ENCODE data around the gene CCDC74B.
"Not testable (repeated sequence)": the region's sequence is repeated elsewhere in the genome, so short reads cannot be mapped to it uniquely, and the experiment has no call there.

CCDC74B gene

DNA sequence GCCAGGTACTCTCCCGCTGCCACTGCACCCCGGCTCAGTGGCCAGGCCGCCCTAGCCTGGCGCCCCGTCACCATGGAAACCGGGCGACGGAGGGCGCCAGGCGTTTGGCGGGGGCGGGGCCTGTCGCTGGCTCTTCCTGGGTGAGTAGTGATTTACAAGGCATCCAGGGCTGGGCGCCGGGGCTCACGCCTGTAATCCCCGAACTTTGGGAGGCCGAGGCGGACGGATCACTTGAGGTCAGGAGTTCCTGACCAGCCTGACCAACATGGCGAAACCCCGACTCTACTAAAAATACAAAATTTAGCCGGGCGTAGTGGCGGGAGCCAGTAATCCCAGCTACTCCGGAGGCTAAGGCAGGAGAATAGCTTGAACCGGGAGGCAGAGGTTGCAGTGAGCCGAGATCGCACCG is at the start of gene CCDC74B:
TSS of gene CCDC74B (minus strand) at position 107 of the 409 bp plus-strand sequence. CDS start 116 bp downstream, outside the sequence.
- not testable (repeated sequence) for DNase-seq

DNA sequence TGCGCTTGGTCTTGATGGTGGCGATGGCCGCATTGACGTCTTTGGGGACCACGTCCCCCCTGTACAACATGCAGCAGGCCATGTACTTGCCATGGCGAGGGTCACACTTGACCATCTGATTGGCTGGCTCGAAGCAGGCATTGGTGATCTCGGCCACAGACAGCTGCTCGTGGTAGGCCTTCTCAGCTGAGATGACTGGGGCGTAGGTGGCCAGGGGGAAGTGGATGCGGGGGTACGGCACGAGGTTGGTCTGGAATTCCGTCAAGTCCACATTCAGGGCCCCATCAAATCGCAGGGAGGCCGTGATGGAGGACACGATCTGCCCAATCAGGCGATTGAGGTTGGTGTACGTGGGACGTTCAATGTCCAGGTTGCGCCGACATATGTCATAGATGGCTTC is 48.9 kb upstream of the CCDC74B start:
- not testable (repeated sequence) for DNase-seq

DNA sequence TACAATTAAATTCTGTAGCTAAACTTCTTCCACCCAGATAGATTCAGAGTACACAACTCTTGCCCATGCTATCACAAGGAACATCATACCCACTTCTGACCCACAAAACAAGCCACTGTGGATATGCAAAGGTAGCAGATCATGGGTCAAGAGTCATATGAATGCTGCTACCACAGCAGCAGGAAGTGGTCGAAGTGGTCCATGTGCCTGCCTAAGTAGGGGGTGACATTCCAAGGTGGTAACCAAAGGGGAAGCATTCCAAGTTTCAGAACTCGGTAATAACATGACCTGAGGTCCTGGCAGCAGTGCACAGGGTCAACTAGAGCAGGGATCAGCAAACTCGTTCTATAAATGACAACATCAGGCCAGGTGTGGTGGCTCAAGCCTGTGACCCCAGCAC is 47.5 kb upstream of the CCDC74B start:
- DNase-seq: not testable (repeated sequence)

DNA sequence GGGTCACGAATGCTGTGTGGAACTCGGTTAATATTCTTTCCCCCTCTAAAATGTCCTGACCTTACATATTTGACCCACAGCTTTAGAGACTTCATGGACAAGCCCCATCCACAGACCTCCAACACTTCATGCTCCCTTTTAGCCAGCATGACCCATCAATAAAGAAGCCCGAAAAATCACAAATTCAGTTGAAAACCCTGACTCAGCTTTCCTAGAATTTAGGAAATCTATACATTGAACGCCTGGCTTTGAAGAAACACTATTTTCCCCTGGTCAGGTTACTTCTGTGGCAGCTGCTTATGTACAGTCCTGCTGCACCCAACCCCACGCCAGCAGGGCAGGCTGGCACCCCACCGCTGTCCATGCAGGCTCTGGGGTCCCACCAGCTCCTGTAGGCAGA is 46.4 kb upstream of the CCDC74B start:
- DNase-seq: not testable (repeated sequence)

DNA sequence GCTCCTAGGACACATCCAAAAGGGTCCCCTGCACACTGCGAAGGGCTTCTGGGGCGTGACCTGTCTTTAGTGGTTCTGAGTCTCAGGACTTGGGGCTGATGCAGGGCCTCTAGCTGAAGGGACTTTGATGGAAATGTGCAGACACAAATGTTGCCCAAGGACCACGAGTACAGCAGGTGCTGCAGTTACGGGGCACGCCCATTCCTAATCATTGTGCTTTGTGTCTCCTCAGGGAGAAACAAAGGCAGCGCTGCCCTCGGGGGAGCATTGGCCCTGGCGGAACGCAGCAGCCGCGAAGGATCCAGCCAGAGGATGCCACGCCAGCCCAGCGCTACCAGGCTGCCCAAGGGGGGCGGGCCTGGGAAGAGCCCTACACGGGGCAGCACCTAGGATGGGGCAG is 45.3 kb upstream of the CCDC74B start:
- no peak for DNase-seq

DNA sequence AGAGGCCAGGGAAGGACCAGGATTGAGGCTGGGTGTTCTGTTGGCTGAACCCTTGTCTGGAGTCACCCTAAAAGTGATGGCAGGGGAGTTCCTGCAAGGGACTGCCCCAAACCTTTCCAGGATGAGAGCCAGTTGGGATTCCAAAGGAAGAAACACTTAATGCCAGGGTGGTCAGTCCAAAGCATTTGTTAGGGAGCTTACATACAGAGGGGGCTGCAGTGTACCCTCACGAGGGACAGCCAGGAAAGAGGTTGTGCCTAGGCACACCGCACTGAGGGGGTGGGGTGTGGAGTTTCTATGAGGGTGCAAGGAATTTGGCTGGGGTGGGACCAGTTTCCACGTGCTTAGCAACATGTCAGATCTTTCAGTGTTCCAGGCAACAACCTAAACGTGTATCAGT is 44.0 kb upstream of the CCDC74B start:
- not testable (repeated sequence) for DNase-seq

DNA sequence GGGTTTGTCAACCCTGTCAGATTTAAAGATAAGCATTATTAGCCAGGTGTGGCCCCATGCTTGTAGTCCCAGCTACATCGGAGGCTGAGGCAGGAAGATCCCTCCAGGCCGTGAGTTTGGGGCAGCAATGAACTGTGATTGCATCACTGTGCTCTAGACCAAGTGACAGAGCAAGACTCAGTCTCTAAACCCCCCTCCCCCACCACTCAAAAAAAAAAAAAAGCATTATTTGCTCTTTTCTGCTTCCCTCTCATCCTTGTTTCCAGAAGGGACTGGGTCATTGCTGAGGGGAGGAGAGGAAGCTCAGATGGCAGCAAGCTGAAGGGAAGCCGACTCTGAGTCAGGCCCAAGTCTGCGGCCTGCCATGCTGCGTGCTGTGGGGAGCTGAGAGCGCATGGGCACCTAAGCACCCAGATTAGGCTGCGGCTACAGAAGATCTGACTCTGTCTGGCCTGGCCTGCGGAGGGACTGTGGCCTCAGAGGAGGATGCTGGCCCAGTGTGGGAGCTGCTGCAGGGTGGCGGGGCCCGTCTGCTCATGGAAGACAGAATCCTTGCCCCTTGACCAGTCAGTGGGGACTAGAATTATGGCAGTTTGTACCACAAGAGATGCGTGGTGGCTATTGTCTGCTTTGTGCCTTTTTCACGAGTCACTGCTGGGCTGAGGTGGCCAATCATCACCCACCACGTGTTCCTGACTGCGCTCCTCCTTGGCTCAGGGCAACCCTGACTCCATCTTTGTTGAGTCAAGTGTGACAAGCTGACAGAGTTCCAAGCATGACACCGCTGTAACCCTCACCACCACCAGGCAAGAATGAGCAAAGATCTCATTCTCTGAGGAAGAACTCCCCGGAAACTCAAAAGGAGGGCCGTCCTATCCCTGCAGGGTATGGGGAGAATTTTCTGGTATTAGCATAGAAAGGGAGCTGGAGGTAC is 43.2 kb upstream of the CCDC74B start:
- DNase-seq: not testable (repeated sequence)

DNA sequence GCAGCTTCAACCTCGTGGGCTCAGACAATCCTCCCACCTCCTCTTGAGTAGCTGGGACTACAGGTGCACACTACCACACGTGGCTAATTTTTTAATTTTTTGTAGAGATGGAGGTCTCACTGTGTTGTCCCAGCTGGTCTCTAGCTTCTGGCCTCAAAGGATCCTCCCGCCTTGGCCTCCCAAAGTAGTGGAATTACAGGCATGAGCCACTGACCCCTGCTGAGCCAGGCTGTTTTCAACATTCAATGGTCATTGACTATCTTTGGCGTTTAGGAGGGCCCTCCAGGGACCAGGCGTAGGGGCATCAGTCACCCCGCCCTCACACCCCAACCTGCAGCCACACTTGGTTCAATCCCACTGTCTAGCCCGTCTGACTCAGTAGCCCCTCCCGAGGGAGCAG is 42.4 kb upstream of the CCDC74B start:
- no peak for DNase-seq

DNA sequence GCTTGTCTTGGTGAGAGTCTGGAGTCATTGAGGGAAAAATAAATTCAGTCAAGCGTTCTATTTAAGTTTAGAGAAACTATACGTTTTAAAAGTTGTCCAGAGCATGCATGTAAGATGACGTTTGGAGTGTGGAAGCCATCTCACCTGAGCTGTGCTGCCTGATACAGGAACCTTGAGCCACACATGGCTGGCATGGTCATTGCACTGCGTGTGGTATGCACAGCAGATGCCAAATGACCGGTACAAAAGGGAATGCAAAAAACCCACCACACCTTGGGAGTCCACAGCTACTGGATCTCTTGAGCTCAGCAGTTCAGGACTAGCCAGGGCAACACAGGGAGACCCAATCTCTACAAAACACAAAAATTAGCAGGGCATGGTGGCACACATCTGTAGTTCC is 41.5 kb upstream of the CCDC74B start:
- DNase-seq: no peak

DNA sequence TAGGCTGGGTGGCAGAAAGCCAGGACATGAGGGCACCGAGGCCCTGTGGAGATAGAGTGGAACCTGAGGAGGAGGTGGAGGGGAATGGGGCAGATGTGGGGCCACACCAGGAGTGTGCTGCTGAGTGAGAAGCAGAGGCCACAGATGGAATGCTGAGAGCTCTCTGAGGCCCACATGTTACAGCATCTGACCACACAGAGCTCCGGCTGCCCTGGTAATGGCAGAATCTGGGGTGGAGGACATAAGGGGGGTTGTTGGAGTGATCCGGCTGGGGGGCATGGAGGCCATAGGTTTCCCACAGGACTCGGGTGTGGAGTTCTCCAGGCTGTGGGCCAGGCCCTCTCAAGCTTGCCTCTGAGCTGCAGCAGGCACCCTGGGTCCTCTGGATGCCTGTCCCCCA is 41.0 kb upstream of the CCDC74B start:
- DNase-seq: no peak

DNA sequence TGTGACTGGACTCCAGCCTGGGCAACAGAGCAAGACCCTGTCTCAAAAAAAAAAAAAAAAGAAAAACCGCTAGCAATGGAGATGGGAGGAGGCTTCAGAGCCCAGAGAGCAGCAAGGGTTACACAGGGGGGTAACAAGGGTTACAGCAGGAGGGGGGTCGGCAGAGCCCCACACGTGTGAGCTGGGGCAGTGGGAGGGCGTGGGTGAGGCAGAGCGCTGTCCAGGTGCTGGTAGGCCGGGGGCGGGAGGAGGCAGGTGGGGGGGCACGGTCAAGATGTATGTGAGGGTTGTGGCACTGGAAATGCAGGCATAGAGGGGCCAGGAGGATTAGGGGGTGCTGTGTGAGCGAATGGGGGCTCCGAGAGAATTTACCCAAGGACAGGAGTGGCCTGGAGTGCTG is 40.5 kb upstream of the CCDC74B start:
- DNase-seq: no peak

DNA sequence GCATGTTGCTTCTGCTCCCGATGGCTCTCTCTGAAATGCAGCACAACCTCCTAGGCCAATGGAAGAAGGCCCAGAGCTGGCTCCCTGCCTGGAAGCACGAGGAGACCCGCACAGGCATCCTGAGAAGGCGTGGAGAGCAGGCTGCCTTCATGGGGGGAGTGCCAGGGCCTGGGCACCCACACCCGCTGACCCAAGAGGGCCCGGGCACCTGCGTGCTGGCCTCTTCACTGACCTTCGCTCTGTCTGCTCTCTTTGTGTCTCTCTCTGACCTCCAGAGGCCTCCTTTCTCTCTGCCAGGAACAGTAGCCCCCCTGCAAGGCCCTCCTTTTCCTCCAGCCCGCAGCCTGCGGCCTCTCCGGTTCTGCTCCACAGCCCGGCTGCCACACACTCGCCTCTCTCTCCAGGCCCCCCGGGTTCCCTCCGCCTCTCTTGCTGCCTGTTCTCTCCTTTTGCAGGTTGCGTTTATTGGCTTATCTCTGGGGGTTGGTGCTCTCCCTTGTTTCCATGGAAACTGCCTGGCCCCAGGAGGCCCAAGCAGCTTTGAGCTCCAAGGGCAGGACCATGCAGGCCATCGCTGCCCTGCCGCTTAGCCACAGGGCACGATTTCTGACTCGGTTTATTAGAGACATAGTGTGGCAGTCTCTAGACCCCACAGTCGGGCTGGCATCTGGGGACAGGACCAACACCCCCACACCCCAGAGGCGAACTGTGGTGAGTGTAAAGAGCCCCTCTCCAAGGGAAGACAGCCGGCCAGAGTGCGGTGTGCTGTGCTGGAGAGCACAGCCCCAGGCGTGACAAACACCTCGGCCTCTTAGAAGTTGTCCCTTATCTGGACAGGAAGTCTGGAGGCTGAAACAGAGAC is 38.8 kb upstream of the CCDC74B start:
- DNase-seq: peak; percentile 47

DNA sequence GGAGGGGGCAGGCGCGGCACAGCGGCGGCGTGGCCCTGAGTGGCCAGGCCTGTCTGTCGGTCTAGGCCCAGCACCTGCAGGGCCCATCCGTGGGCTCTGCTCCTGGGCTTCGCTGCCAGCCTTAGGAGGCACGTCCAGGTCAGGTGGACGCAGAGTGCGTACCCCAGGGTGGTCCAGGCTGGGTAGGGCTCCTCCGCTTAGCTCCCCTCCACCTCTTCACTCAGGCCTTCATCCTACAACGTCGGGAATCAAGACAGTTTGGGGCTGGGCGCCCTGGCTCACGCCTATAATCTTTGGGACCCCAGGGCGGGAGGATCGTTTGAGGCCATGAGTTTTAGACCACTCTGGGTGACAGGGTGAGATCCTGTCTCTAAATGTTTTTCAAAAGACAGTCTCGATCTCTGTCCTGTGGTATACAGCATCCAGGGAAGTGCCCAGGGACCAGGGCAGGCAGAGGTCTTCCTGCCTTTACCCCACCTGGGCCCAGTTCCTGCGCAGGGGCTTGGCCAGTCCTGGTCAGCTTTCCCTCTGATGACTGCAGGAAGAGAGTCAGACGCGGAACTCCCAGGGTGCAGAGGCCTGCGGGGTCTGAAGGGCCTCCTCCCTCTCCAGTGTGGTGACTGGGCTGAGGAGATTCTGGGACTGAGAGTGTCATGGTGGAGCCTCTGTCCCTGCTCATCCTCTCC is 38.1 kb upstream of the CCDC74B start:
- not testable (repeated sequence) for DNase-seq

DNA sequence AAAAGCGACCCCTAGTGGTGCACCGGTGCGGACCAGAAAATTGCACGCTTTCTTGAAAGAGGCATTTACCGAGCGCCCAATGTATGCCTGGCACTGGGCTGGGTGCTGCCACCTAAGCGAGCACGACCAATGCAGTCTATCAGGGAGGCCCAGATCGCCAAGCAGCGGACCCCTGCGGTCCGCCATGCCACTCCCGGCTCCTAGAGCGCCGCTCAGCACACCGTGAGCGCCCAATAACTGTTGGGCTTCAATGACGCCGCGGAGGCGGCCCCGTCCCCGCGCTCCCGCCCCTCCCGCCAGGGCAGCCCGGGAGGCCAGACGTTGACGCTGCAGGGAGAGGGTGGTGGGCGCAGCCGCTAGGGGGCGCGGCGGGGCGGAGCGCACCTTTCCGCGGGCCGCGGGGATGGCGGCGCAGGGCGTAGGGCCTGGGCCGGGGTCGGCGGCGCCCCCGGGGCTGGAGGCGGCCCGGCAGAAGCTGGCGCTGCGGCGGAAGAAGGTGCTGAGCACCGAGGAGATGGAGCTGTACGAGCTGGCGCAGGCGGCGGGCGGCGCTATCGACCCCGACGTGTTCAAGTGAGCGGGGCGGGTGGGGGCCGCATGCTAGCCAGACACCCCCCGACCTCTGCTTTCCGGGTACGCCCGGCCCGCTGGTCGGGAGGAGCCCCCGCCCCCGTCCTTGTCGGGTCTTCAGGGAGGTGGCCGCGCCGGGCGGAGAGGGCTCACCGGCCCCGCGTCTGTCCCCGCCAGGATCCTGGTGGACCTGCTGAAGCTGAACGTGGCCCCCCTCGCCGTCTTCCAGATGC is 37.2 kb upstream of the CCDC74B start, which contains the start of gene MZT2B:
TSS of gene MZT2B (plus strand) at position 383 of the 803 bp plus-strand sequence. CDS start at position 404, 21 bp downstream.
- peak; percentile 92 for DNase-seq

DNA sequence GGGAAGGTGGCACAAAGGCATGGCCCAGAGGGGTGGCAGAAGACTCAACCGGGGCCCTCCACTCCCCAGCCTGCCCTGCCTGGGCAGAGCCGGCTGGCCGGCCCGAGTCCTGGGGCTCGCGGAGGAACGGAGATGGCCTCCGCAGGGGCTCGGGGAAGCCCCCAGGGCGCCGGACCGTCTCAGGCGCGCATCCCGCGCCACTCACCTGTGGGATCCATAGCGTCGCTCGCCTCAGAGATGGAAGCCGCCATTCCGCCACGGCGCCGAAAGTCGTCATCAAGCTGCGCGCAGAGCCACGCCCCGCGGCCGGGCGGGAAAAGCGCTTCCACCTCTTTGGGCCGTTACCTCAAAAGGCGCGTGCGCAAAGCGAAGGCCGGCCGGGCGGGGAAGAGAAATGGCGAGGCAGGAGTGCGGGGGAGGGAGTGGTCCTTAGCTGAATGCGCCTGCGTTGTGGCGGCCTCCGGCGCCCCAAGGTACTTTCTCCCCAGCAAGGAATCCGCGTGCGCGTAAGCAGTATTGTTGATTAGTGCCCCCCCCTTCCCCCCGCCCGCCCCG is 36.5 kb upstream of the CCDC74B start, which contains the start of gene SMPD4:
TSS of gene SMPD4 (minus strand) at position 278 of the 555 bp plus-strand sequence. CDS start 5,010 bp downstream, outside the sequence.
- peak; percentile 99 for DNase-seq

DNA sequence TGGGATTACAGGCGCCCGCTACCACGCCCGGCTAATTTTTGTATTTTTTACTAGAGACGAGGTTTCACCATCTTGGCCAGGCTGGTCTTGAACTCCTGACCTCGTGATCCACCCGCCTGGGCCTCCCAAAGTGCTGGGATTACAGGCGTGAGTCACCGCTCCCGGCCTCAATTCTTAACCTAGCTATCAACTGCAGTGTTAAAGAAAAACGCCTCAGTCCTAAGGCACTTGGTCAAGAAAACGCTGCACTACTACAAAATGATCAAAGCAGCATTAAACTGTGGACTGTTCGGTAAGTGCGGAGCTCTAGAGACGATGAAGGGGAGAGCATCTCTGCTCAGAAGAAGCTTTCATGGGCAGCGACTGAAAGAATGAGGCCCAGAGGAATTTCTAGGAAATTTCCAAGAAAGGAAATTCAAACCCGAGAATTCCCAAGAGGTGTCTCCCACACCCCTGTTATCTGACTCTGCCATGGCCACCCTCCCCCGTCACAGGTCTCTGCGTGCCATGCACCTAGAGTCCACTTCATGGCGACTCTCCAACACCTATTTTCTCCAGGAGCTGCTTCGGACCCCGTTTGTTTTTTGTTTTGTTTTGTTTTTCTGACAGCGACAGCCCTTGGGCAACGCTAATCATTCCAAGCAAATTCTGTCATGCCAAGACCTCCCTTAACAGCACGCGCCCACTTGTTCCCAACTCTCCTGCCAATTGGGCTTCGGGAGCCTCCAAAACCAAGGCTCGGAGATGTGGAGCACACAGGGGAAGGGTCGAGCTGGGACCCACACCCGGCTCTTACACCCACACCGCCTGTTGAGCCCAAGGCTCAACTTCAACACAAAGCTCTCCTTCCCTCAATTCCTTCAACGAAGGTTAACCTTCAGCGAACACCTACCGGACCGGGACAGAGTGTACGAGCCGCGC is 35.8 kb upstream of the CCDC74B start:
- not testable (repeated sequence) for DNase-seq

DNA sequence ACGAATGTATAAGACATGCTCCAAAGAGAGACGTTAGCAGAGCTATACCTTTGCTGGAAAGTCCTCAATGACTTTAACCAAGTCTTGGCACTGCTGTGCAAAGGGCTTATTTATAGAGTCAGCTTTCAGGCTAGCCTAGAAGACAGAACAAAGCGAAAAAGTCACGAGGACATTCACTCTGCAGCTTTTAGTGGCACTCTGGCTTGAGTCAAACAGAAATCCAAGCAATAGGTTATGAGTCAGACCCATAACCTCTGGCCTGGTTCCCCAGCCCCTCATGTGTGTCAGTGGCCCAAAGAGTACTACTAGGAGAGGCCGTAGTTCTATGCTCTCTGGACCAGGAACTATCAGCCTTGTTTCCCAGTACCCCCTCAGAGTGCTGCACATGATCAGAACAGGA is 30.0 kb upstream of the CCDC74B start:
- not testable (repeated sequence) for DNase-seq

DNA sequence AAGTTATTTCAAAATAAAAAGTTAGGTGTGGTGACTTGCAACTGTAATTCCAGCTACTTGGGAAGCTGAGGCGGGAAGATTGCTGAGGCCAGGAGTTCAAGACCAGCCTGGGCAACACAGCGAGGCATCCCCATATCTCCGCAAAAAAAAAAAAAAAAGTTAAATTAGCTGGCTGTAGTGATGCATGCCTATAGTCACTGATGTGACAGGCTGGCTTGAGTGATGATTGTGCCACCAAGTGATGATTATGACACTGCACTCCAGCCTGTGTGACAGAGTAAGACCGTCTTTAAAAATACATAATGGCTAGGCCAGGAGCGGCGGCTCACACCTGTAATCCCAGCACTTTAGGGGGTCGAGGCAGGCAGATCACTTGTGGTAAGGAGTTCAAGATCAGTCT is 25.0 kb upstream of the CCDC74B start:
- DNase-seq: no peak

DNA sequence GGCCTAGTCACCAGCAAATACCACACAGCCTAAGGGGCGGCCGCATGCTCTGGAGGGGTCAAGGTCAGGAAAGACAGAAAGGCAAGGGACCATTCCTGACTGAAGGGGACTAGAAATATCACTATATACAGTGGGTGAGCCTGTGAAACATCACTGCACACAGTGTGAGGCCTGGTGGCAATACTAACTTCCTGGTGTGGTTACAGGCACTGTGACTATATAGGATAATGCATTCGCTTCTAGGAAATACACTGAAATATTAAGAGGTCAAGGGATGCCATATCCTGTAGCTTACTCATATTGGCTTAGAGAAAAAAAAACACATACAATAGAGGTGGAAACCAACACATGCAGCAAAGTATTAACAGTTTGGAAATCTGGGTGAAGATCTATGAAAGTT is 24.3 kb upstream of the CCDC74B start:
- DNase-seq: not testable (repeated sequence)

DNA sequence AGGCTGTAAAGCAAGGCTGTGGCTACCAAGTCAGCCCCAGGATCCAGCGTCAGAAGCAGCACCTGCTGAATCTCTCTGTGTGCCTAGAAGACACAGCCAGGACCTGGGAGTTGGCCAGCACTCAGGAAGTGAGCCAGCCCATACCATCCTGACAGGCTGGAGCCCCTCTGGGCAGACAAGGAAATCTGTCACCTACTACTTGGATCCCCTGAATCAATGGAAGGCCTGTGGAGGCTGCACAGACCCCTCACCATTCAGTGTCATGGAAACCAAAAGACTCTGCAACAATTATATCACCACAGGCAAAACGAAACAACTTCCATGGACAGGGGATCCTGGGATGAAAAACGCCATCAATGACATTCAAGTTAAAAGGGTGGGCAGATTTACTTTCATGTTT is 21.7 kb upstream of the CCDC74B start:
- not testable (repeated sequence) for DNase-seq

Data from right hindlimb (tissue), 1 donor.